DMS 273 (cell line): ENCODE measurements around the gene SHC2.
A peak's percentile ranks its signal among the peaks of the same experiment; 100 is the strongest.
"Not testable (repeated sequence)": the region's sequence is repeated elsewhere in the genome, so short reads cannot be mapped to it uniquely, and the experiment has no call there.

Experiments
- DNase-seq: peaks from one replicate; lab custom pipeline; 2025; ENCODE audit not compliant: unreplicated experiment; lab: John Stamatoyannopoulos, UW

Gene SHC2

DNA sequence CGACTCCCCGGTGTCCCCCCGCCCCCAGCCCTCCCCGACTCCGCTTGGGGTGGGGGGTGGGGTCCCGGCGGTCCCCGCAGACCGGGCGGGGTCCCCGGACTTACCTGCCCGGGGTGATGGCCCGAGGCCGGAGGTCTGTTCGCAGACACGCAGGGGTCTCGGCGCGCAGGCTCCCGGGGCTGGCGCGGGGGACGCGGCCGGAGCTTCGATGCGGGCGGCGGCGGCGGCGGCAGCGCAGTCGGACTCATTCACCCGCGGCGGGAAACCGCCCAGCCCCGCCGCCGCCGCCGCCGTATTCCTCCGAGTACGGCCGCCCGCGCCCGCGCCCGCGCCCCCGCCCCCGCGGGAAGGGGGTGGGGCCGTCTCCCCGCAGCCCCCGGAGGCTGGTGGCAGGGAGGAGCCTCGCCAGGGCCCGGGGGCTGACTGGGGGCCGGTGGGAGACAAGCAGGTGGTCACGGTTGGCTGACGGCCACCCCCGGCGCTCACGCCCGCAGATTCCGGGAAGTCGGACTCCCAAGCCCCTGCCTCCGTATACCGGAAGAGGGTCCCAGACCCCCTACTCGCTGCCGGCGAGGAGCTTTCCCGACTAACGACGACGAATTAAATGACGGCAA is 51.8 kb downstream of the SHC2 start, which contains the start of gene C2CD4C:
Gene C2CD4C (minus strand): TSS at position 246 of the 614 bp plus-strand sequence. CDS start 786 bp downstream, outside the sequence.
- DNase-seq: peak; percentile 66

DNA sequence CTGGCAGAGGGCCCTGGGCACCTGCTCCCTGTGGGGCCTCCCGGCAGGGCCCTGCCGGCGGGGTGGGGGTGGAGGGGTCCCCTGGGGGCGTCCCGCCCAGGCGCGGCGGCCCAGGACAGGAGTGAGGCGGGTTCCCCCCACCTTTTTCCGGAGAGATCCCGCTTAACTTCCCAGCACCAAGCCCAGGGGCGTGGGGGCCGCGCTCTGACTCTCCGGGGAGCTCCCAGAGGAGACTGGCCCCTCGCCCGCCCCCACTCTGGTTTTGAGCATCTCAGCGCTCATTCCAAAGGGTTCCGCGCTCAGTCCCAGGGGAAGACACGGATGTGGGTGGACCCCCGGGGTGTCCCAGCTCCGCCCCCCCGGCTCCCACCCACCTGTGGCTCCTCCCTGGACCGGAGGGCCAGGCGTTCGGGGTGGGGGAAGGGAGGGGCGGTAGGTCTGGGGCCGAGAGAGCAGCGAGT is 52.4 kb downstream of the SHC2 start:
- no peak for DNase-seq

GRCh38 chr19:407511-408440 is 53.1 kb downstream of the SHC2 start:
- no peak for DNase-seq

DNA sequence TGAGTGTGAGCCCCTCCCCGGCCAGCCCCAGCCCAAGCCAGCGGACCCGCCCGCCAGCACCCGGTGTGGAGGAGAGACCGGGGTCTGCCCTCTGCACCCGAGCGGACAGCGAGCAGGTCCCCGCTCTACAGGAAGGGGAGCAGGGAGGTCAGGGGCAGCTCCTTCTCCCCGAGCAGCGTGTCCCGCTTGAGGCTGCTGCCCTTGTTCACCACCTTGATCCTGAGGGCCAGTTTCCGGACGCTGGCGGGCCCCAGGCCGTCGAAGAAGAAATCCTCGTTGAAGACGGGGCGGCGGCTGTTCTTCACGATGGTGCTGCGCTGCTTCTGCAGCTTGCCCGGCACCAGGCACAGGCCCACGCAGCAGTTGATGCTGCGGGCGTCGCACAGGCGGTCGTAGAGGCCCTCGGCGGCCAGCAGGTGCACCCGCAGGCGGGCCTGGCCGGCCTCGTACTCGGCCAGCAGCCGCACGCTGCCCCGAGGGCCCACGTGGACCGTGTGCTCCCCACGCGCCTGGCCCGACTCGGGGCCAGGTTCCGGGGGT is 53.8 kb downstream of the SHC2 start:
- no peak for DNase-seq

GRCh38 chr19:406135-406781 is 54.6 kb downstream of the SHC2 start:
- no peak for DNase-seq

DNA sequence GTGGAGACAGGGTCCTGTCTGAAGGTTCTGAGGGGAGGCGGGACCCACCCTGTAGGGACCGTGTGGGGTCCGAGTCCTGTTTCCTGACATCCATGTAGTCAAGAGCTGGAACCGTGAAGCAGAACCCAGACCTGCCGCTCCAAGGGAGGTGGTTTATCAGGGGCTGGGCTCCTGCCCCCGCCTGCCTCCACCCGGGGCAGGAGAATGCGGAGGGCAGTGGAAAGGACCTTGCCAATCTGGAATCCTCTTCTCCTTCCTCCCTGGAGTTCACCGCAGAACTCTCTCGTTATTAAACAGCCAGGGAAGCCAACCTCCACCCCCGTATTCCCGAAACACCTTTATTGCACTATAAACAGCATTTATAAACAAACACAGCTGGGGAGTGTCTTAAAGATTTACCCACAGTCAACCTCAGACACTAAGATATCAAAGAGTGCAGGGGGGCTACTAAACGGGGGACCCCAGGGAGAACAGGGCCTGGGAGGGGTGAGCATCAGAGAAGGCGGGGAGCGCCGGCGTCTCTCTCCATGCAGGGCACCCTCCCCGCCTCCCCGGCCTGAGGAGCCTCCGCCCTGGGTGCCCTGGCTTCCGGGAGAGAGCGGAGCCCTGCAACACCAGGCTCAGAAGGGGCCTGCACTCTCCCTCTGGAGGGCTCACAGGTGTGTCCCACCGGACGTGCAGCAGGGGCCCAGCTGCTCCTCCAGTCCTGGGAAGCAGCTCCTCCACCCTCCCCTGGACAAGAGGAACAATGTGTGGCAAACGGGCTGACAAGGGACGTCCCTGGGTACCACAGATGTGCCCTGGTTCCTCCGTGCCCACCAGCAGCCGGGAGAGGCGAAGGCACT is 55.5 kb downstream of the SHC2 start:
- peak; percentile 40 for DNase-seq

DNA sequence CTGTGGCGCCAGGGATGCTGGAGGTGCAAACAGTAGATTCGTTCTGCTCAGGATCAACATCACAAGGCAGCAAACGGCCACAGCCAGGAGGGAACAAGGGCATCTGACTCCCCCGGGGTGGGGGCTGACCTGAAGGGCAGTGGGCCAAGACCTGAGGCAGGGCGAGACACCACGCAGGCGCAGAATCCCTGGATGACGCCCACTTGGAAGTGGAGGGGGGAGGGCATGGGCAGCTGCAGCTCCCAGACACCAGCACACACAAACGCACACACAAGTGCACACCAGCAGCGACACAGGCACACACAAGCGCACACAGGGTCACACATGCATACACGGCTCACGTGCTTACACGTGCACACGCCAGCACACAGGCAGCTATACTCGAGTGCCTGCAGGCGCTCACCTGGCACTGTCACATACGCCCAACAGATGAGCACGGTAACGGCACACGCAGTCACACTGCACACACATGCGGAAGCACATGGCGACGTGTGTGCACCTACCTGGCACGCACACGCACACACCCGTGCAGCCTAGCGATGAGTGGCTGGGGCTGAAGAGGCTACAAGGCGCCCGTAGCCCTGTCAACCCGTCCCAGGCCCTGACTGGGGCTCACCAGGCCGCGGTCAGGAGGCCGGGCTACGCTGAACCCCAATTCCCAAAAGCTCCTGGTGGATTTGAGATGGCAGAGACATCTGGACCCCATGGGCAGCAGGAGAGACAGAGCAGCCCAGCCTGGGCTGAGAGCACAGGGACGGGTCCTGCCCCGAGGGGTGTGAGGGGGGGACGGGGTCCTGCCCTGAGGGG is 57.4 kb downstream of the SHC2 start:
- DNase-seq: no peak

DNA sequence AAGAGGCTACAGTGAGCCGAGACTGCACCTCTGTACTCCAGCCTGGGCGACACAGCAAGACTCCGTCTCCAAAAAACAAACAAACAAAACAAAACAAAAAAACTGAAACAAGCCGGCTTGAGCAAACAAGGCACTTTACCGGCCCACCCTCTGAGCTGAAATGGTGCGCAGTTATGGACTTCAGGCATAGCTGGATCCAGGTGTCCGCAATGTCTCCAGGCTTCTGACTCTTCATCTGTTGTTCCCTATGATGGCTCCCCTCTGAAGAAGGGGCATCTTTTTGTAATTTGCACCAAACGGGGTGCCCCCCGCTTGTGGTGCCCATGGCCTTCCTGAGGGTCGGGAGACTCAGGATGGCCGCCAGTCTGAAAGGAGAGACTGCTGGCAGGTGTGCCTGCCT is 58.0 kb downstream of the SHC2 start:
- no peak for DNase-seq

GRCh38 chr19:401866-402511 is 58.8 kb downstream of the SHC2 start:
- DNase-seq: no peak

DNA sequence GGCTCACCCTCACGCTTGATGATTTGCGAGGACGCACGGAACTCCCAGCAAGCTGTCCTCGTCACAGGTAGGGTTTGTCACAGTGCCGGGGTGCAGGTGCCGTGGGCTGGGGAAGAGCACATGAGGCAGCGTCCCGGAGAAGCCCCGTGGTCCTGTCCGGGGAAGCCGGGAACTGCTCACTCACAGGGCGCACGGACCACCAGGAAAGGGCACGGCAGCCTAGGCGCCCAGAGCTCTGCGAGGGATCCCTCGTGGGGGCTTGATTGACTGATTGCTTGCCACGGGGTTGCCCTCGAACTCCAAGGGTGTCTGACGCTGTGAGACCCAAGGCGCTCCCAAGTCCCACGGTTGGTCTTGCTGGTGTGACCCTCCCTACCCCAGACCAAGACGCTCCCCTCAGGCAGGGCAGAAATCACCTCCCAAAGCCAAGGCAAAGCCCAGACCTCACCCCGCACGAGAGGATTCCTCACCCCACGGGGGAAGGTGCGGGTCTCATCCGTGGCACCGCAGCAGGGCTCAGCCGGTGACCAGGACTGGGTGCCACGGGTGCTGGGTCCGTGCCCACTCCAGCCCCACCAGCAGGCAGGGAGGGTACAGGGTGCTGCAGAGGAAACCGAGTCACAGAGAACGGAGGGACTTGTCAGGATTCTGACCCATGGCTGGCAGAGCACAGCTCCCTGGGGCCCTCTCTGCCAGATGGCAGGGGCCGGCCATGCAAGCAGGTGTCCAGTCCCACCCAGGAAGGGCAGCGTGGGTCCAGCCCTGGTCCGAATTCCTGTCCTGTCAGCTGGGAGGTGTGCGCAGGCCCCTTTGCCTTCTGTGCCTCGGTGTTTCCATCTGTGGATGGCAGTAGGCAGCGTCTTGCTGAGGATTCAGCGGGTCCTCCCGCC is 59.6 kb downstream of the SHC2 start:
- DNase-seq: no peak

DNA sequence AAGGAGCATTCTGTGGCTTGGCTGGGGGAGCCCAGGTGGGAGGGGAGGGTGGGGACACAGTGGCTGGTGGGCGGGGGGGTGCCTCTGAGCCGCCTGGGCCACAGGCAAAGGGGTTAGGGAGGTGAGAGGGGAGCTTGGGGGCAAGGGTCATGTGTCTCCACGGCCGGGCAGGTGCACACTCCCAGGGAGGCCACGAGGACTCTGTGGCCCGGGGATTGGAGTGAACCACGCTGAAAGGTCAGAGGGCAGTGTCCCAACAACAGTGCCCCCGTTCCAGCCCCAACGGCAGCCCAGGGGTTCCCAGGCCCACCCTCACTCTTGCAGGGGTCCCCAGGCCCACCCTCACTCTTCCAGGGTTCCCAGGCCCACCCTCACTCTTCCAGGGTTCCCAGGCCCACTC is 61.5 kb downstream of the SHC2 start:
- DNase-seq: no peak

DNA sequence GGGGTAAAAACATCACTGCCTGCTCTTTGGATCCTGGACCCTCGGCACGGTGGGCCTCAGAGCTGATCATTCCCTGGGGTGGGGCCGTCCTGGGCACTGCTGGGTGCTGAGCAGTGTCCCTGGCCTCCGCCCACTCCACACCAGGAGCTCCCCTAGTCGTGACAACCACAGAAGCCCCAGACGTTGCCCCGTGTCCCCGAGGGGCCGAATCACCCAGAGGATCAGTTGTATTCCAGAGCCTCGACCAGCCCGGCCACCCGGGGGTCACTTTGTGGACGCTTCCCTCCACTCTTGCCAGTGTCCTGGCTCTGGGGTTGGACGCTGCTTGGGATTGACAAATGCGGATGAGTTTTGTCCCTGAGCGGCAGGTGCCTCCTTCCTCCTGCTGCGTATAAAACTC is 62.1 kb downstream of the SHC2 start:
- DNase-seq: no peak

DNA sequence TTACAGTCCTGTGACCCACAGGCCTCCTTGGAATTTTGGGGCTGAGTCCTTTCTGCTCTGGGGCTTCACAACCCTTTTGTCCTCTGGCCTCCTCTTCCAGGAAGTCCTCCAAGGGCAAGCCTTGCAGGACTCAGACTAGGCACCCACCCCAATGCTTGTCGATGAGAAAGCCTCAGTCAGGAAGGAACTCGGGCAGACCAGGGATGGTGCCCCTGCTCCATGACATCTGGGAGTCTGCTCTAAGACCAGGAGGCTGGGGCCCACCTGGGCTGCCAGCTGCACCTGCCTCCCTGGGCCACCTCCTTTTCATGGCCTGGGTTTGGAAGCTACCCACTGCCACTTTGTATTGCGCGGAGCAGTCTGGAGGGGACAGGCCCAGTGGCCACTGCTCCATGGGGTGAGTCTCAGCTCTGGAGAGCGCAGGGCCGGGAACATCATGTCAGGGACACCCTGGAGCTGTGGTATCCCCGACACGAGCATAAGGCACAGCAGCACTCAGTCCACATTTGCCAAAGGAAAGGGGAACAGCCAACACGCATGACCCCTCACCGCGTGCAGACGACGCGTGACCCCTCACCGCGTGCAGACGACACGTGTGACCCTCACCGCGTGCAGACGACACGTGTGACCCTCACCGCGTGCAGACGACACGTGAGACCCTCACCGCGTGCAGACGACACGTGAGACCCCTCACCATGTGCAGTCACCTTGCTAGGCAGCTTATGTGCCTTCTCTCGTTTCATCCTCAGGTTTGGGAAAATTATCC is 62.7 kb downstream of the SHC2 start:
- no peak for DNase-seq

- DNase-seq: no peak
These were observed 63.5 kb downstream of the SHC2 start for GRCh38 chr19:397321-397720.

GRCh38 chr19:395467-395866 is 65.4 kb downstream of the SHC2 start:
- no peak for DNase-seq

DNA sequence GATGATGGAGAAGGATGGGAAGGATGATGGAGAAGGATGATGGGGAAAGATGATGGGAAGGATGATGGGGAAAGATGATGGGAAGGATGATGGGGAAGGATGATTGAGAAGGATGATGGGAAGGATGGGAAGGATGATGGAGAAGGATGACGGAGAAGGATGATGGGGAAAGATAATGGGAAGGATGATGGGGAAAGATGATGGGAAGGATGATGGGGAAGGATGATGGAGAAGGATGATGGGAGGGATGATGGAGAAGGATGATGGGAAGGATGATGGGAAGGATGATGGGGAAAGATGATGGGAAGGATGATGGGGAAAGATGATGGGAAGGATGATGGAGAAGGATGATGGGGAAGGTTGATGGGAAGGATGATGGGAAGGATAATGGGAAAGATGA is 66.0 kb downstream of the SHC2 start:
- DNase-seq: not testable (repeated sequence)

DNA sequence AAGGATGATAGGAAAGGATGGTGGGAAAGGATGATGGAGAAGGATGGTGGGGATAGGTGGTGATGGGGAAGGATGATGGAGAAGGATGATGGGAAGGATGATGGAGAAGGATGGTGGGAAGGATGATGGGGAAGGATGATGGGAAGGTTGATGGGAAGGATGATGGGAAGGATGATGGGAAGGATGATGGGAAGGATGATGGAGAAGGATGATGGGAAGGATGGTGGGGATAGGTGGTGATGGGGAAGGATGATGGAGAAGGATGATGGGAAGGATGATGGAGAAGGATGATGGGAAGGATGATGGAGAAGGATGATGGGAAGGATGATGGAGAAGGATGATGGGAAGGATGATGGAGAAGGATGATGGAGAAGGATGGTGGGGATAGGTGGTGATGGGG is 67.3 kb downstream of the SHC2 start:
- DNase-seq: not testable (repeated sequence)
